SIG-M5 treated with dmso at 0.1 percent for 504 hours (cell line): Measurements from ENCODE around the gene NCAM2.

ENCODE experiments used
- DNase-seq: peaks from one replicate; lab custom pipeline; 2025; ENCODE audit not compliant: unreplicated experiment; lab: John Stamatoyannopoulos, UW

The NCAM2 gene

DNA sequence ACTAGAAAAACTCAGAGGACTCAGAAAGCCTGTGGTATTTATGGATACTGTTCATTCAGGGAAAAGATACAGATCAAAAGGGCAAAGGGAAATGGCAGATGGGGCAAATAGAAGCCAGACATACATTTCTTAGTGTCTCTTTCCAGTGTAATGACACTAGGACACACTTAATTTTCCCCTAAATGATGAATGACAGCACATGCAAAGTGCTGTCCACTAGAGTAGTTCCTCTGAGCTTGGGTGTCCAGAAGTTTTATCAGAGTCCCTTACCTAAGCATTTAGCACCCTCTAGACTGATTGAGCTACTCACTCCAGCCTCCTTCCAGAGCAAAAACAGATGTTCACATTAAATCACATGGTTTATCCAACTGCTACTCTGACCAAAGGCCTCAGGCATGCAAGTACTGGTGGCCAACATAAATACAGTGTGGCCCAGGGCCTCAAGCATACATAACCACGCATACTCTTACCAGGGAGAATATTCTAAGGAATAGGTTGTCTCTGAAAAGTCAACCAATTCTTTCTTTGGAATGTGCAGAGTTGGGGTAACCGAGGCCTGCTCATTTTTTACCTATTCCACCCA, 166.9 kb downstream of the NCAM2 start:
- no peak for DNase-seq

GRCh38 chr21:21174676-21175075, 176.5 kb downstream of the NCAM2 start:
- DNase-seq, result no peak

- no peak for DNase-seq
Measured at GRCh38 chr21:21175798-21176334, 177.7 kb downstream of the NCAM2 start.

GRCh38 chr21:21177353-21177986, 179.3 kb downstream of the NCAM2 start:
- DNase-seq, result no peak

- no peak for DNase-seq
Measured at GRCh38 chr21:21179619-21180298, 181.6 kb downstream of the NCAM2 start.

DNA sequence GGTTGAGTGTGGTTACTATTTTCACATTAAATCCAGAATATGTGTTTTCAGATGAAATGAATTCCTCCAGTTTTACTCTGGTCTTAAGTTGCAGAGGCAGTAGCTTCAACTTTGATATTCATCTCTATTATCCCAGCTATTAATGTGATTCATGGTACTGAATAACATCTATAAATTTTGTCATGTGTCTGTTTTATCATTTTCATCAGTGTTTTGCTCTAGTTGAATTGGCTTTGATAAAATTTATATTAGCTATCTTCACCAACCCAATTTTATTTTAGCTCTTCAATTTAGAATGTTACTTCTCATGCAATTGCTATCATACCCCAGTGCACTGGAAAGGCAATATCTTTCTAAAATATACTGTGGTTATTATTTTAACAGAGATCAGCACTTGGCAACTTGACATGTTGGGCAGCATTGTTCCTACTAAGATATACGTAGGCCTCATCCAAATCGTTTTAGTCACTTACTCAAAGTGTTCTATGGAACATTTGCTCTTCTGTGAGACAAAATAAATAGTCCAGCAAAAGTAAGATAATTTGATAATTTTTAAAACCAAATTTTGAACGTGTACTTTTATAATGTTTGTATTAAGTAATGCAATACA, 184.3 kb downstream of the NCAM2 start:
- no peak for DNase-seq

GRCh38 chr21:21183092-21183491, 184.9 kb downstream of the NCAM2 start:
- DNase-seq, result no peak

DNA sequence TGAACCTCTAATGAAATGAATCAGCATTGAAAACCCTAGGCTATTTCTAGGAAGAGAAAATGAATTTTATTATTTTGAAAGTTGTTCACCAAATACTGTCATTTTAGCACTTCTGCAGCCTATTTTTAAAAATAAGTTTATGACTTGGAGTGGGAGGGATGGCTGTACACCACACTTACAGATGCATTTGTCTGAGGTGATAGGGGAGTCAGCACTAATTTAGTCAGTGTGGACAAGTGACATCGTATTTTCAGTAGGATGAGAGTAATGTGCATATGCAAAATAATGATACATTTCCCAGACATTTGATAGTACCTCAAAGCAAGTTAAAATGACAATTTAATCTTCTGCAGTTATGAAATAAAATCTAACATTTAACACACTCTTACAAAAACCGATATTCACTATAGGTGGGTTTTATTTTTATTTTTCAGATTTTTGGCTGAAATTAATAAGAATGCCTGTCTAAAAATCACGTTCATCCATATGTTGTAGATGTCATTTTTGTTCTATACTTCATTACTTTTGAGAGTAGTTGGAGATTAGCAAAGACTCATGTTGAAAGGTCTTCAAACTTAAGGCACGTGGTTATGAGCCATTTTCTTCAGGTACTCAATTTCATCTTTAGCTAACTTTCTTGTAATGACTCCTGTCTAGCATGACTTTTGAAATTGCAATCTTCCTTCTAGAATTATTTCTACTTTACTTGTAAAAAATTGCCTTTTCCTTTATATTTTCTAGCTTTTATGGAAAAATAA, 186.7 kb downstream of the NCAM2 start:
- no peak for DNase-seq

GRCh38 chr21:21187579-21187978, 189.4 kb downstream of the NCAM2 start:
- DNase-seq, result no peak

DNA sequence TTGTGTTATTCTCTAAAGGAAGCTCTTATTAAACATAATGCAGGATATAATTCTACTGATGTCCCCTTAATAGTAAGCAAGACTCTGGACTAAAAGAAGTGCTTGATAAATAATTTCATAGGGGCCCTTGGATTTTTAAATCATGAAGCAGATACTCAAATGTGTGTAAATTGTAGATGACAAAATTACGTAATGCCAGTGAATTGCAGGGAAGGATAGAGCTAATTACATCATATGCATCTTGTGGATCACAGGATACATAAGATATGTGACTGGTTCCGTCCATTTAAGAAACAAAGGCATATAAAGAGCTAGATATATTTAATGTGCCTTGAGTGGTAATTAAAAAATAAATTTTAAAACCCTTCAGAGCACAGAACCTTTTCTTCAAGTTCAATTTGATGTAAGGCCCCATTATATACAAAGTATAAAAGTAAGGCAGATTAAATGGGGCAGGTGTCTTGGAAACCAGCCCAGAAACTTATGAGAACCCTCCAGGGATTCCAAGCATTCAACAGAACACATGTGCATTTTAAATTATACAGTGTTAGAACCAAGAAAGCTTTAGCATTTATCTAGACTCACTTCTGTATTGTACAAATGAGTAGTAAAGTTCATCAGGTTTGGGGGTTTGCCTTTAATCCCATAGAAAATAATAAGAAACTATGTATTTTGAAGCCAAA, 190.4 kb downstream of the NCAM2 start:
- DNase-seq, result no peak

GRCh38 chr21:21195417-21195943, 197.3 kb downstream of the NCAM2 start:
- no peak for DNase-seq

GRCh38 chr21:21196087-21196486, 197.9 kb downstream of the NCAM2 start:
- no peak for DNase-seq

DNA sequence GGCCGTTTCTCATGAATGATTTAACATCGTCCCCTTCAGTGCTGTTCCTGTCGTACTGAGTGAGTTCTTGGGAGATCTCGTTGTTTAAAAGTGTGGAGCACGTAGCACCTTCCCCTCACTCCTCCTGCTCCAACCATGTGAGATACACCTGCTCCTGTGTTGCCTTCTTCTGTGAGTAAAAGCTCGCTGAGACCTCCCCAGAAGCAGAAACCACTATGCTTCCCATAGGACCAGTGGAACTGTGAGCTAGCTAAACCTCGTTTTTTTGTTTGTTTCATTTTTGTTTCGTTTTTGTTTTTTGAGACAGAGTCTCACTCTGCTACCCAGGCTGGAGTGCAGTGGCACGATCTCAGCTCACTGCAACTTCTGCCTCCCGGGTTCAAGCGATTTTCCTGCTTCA, 198.6 kb downstream of the NCAM2 start:
- DNase-seq, result no peak

DNA sequence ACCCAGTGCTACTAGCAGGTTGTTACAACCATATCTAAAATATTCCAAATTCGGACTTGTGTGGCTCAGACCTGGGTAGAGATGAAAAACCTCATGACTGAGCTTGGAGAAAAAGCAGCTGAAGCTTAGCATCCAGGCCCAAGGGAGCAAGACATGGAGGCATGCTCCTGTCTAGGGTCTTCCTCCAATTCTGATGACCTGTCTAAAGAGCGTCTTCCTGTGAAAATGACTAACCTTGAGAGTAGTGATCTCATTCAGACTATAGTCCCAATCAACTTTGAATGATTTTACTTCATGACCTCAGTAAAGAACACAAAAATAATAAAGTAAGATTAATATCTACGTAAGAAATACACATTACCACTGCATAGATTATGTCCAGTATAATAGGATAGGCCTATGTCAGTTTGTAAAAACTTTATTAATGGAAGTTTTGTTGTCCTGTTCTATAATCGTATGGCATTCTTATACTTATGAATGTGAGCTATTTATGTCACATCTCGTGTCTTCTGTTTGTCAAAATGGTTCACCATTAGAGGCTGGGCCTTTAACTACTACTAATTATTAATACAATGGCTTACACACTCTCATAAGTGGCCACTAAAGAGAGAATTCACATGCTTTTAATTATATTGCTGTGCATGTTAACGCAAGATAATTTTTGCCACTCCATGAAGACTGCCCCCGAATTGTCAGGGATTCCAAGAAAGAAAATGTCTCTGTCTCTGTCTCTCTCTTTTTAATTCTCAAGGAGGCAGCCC, 201.3 kb downstream of the NCAM2 start:
- no peak for DNase-seq

DNA sequence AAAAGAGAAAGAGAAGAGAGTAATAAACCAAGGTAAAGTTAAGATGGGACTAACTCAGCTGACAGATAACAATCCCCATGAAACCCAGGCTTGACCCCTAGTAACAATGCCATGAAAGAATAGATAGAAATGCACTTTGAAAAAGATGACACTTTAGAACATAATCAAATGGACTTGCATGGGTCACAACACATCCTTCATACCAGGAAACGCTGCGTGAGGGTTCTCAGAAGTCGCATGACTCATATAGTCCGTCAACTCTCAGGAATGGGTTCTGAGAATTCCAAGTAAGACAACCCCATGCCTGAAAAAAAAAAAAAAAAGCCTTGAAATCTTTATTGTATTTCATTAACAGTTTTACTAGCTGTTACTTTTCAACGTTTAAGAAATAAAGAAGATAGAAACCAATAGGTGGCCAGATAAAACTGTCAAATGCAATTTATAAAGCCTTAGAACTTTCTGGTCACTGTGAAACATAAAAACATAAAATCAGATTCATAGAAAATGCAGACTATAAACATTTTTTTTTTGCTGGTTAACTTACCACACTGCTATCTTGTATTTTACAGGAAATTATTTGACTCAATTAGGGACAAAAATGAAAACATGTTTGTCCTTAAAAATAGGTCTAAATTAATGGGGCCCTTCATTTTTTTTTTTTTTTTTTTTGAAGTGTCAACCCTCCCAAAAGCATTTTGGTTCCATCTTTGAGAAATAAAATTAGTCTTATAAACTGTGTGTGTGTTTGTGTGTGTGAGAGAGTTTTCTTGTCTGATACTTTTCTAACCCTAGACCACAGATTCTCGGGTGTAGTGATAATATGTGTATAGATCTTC, 202.1 kb downstream of the NCAM2 start:
- no peak for DNase-seq

GRCh38 chr21:21200939-21201615, 202.9 kb downstream of the NCAM2 start:
- DNase-seq, result no peak

DNA sequence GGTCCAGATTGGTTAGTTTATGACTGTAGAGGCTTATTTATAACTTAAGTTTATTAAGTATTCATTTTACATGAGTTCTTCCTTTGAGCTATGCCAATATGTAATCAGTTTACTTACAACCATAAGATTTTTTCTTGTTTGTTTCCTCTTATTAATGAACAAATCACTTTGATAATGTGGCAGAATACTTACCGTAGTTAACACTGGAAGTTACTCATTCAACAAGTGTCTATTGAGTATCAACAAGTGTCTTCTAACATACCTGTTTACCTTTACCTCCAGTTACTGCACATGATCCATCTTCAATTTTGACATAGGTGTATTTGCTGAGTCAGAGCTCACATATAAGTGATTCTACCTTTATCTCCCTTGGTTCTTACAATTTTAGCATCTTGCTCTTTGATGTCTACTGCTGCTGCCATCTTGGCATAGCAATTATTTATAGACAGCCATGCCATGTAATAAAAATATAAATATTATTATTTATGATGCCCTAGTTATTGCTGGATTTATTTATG, 205.7 kb downstream of the NCAM2 start:
- no peak for DNase-seq
